NCI-H526 treated with DMSO at 0.1 percent for 48 hours (cell line): ENCODE measurements around the gene FAM241B.

Experiments used
- DNase-seq: peaks from one replicate; lab custom pipeline; 2025; lab: John Stamatoyannopoulos, UW

The FAM241B gene

GRCh38 chr10:69634759-69635425, 4.8 kb downstream of the FAM241B start:
- no peak for DNase-seq

- no peak for DNase-seq
Observed at GRCh38 chr10:69635428-69636272, 5.6 kb downstream of the FAM241B start.

GRCh38 chr10:69636273-69636575, 6.2 kb downstream of the FAM241B start:
- DNase-seq = no peak

- no peak for DNase-seq
Observed at GRCh38 chr10:69636626-69637605, 6.9 kb downstream of the FAM241B start.

- no peak for DNase-seq
Observed at GRCh38 chr10:69638642-69639041, 8.6 kb downstream of the FAM241B start.

- no peak for DNase-seq
Observed at GRCh38 chr10:69639291-69640195, 9.5 kb downstream of the FAM241B start.

- no peak for DNase-seq
Observed at GRCh38 chr10:69640196-69640980, 10.3 kb downstream of the FAM241B start.

GRCh38 chr10:69641261-69641980, 11.4 kb downstream of the FAM241B start:
- no peak for DNase-seq

GRCh38 chr10:69642747-69643146, 12.7 kb downstream of the FAM241B start:
- DNase-seq = no peak

GRCh38 chr10:69643779-69644657, 14.0 kb downstream of the FAM241B start:
- DNase-seq = no peak

- peak; percentile 9 for DNase-seq
Observed at GRCh38 chr10:69644658-69645295, 14.7 kb downstream of the FAM241B start.

GRCh38 chr10:69645296-69646184, 15.5 kb downstream of the FAM241B start:
- no peak for DNase-seq

GRCh38 chr10:69646185-69647060, 16.4 kb downstream of the FAM241B start:
- DNase-seq = no peak

- no peak for DNase-seq
Observed at GRCh38 chr10:69647126-69647525, 17.1 kb downstream of the FAM241B start.

- no peak for DNase-seq
Observed at GRCh38 chr10:69647819-69648218, 17.8 kb downstream of the FAM241B start.

GRCh38 chr10:69648461-69648860, 18.4 kb downstream of the FAM241B start:
- DNase-seq = no peak
